Heart right ventricle (tissue), 16 donors: ENCODE results near the gene KCNJ11. TPM values are rescaled to one million over a fixed set of nuclear protein-coding genes. Genes with fewer than 3 reads are reported as not detected.

Experiments
- ATAC-seq, 8 donors: fragments of 200-7000 bp; cut with Tn5 transposase; one replicate each; pipeline ENCODE4 v1.9.1; 2020; ENCODE audit warnings: mild to moderate bottlenecking in 8 of 8, moderate library complexity in 8 of 8, moderate number of reproducible peaks in 1 of 8
- DNase-seq, 2 donors: peaks; one replicate each; pipeline ENCODE4 v3.0.0-alpha.2; 2020
- H3K27ac ChIP-seq, 10 donors: fragments of 200-600 bp; sonication (generic) in 2 of 10; one replicate each; pipeline versions ENCODE4 v1.5.0 to v1.8.0; 2020 to 2022; ENCODE audit warnings: mild to moderate bottlenecking in 3 of 10
- H3K27me3 ChIP-seq, 7 donors: fragments of 200-600 bp; one replicate each; pipeline ENCODE4 v1.8.0; 2021 to 2022; ENCODE audit warnings: mild to moderate bottlenecking in 2 of 7
- H3K36me3 ChIP-seq, 9 donors: fragments of 200-600 bp; sonication (generic) in 1 of 9; one replicate each; pipeline versions ENCODE4 v1.5.0 to v1.8.0; 2020 to 2022; ENCODE audit warnings: mild to moderate bottlenecking in 2 of 9
- H3K4me1 ChIP-seq, 9 donors: fragments of 200-600 bp; sonication (generic) in 1 of 9; one replicate each; pipeline versions ENCODE4 v1.5.0 to v1.8.0; 2020 to 2022; ENCODE audit warnings: mild to moderate bottlenecking in 4 of 9
- H3K4me3 ChIP-seq, 10 donors: fragments of 200-600 bp; sonication (generic) in 2 of 10; one replicate each; pipeline versions ENCODE4 v1.5.0 to v1.8.0; 2020 to 2022; ENCODE audit warnings: mild to moderate bottlenecking in 7 of 10, moderate library complexity in 2 of 10
- H3K9me3 ChIP-seq, 11 donors: fragments of 200-600 bp in 10 of 11; sonication (generic) in 2 of 11; one replicate each; pipeline versions ENCODE4 v1.5.0 to v1.8.0; 2013 to 2022; ENCODE audit warnings: mild to moderate bottlenecking in 2 of 11, control low read depth in 1 of 11, moderate library complexity in 1 of 11
- CTCF ChIP-seq, 9 donors: fragments of 200-600 bp; sonication (generic) in 2 of 9; IDR thresholded peaks; one replicate each; pipeline versions ENCODE4 v1.5.0 to v1.8.0; 2021 to 2022; ENCODE audit warnings: antibody characterized with exemption in 9 of 9, mild to moderate bottlenecking in 5 of 9, moderate library complexity in 1 of 9
- WGBS, 2 donors: extraction: QIAGEN DNeasy Blood & Tissue Kit; methylation state at CpG; one replicate each; pipeline ENCODE4 v1.1.7; 2013; ENCODE audit warnings: inconsistent platforms in 1 of 2; 5-methylcytosine and 5-hydroxymethylcytosine counted together
- intact Hi-C, 10 donors: fragments of 100-400 bp; cut with DNase I; formaldehyde crosslinking; loops; one replicate each; pipeline versions ENCODE4 v1.11.1 to v1.14.2; 2022
- polyA plus RNA-seq, 2 donors: library from polyadenylated mRNA; stranded (reverse); fragments of 200-250 nt; gene quantifications; one replicate each; pipeline ENCODE4 v1.2.3, GENCODE V29; 2013
- total RNA-seq, 10 donors: library from RNA; stranded (reverse); fragmentation: NEBNext Ultra II Directional in 3 of 10; extraction: Animal tissue kit (Norgen Biotek cat#: 25700) in 3 of 10; gene quantifications; one replicate each; pipeline versions ENCODE4 v1.2.1 to v1.2.4, GENCODE V29; 2021 to 2023
- donor health status: Arrhythmogenic right ventricular cardiomyopathy.
- donor health status: ischemic (EF 13 %, LVEDD 7.1; RV severe dilation, severe dysfunction).
- donor health status: healthy with polysubstance abuse.
- donor health status: DM: no; HTN: yes; CAD: no.
- donor health status: DM: no; HTN: no; CAD: no.
- donor health status: ischemic (EF 25% LVEDD 6.9; RV normal size, moderate dysfunction).
- donor health status: ischemic (EF 25% LVEDD 5.7; RV mildly dilated, moderate dysfunction).
- donor health status: healthy.
- donor health status: DM: yes; HTN: yes; CAD: no.
- donor health status: Ischemic cardiomyopathy.
- donor health status: ischemic (EF 35%, LVEDD 5.7; RV mildly dilated, moderate dysfunction).
- donor health status: nonischemic (EF 11% LVEDD 7.7; RV severe dilation, severe dysfunction).
- donor health status: DM: yes; HTN: yes; CAD: no.
- donor health status: PGD.
- donor health status: ischemic (EF 29% LVEDD 5.4; RV normal size, mild dysfunction).
- donor health status: nonischemic (EF 23%, LVEDD 6.1; RV moderate dilation, normal function).

The KCNJ11 gene
- total and polyA plus RNA-seq, 12 donors, result 8.9 to 27.0 (median 13.9) TPM

- H3K27ac ChIP-seq, result peak overlapping the region; percentile 50 to 87 (median 75)
- H3K4me3 ChIP-seq, result no peak overlapping the region
- 29 to 33% methylated on average over 15 of the region's 15 CpGs for WGBS, 2 donors
- H3K27me3 ChIP-seq, result no peaks in the 10 kb centered on the region
- H3K36me3 ChIP-seq, result no peaks in the 10 kb centered on the region
- H3K9me3 ChIP-seq, result no peaks in the 10 kb centered on the region
- ATAC-seq (peak; percentile 77 to 98 (median 94)), DNase-seq (peak; percentile 71 to 74)
- peak in 6 of 9 donors; percentile 23 to 47 (median 36) for TF ChIP-seq CTCF (IDR thresholded peaks at IDR 0.05)
- peaks cover 5 to 26% (median 20%) of the 10 kb centered on the region in 9 donors for H3K4me1 ChIP-seq
- intact Hi-C loops, result no loop called here
Observed at GRCh38 chr11:17405232-17406005, 17.0 kb upstream of the KCNJ11 start.

DNA sequence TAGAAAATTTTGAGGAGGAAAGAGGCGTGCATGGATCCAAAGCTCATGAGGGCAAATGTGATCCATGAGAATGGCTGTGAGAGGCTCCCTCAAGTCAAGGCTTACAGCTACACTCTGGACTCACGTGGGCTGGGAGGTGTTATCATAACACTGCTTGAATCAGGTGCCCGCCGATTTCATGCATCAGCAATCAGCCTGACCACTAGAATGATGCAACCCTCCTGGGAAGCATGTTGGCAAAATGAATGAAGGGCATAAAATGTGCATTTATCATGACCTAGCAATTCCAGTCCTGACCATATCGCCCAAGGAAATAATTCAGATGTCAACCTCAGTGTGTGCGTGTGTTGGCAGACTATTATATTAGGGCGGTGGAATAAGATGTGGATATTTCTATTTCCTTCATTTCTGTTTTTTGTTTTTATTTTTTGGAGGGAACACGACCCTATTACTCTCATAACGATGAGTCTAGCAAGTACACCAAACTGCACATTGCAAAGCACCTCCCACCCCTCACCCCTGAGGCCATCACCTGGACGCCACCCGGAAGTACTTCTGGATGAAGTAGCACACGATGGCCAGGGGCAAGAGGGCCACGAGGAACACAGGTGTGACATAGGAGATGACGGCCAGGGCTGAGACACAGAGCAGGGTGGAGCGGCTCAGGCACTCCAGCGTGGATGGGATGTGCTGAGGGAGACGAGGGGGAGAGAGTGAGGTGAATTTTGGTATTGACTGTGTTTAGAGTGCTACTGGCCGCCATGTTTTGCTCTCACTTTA is 15.7 kb upstream of the KCNJ11 start:
- 84 to 89% methylated on average over 18 of the region's 18 CpGs for WGBS, 2 donors
- DNase-seq, result no peak
- no peak for TF ChIP-seq CTCF (IDR thresholded peaks at IDR 0.05)
- H3K27me3 ChIP-seq, result no peaks in the 10 kb centered on the region
- no peak overlapping the region for H3K27ac ChIP-seq
- H3K4me3 ChIP-seq, result no peak overlapping the region
- peaks cover 5 to 24% (median 19%) of the 10 kb centered on the region in 9 donors for H3K4me1 ChIP-seq
- no peaks in the 10 kb centered on the region for H3K9me3 ChIP-seq
- ATAC-seq, result no peak
- intact Hi-C loops, result loop anchor here in 1 of 10 donors (5.0 kb wide), 1 partner anchor 93 kb away; no protein-coding TSS in a partner anchor
- H3K36me3 ChIP-seq, result no peaks in the 10 kb centered on the region

DNA sequence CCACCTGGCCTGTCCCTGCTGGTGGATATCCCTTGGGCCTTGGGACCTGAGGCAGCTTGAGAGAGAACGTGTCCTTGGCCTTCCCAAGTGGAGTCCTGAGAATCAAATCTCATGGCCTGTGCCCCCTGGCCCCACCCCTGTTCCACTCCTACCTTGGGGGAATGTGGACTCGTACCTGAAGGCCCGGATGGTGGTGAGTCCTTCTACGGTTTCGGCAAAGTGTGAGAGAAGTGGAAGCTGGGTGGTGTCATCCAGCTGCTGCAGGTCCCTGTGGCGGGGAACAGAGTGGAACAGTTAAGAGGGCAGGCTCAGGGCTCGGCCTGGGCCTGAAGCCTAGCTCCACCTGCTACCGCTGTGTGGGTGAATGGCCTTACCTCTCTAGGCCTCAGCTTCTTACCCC is 14.0 kb upstream of the KCNJ11 start:
- no peak for TF ChIP-seq CTCF (IDR thresholded peaks at IDR 0.05)
- no peak for DNase-seq
- Histone ChIP-seq H3K4me3 (no peak overlapping the region), H3K36me3 (no peaks in the 10 kb centered on the region), H3K4me1 (peaks cover 5 to 24% (median 19%) of the 10 kb centered on the region in 9 donors), H3K27ac (no peak overlapping the region), H3K9me3 (no peaks in the 10 kb centered on the region), H3K27me3 (no peaks in the 10 kb centered on the region)
- ATAC-seq, result no peak
- WGBS, 2 donors, result 95 to 96% methylated on average over 8 of the region's 8 CpGs
- intact Hi-C loops, result loop anchor here in 1 of 10 donors (5.0 kb wide), 1 partner anchor 95 kb away; no protein-coding TSS in a partner anchor

DNA sequence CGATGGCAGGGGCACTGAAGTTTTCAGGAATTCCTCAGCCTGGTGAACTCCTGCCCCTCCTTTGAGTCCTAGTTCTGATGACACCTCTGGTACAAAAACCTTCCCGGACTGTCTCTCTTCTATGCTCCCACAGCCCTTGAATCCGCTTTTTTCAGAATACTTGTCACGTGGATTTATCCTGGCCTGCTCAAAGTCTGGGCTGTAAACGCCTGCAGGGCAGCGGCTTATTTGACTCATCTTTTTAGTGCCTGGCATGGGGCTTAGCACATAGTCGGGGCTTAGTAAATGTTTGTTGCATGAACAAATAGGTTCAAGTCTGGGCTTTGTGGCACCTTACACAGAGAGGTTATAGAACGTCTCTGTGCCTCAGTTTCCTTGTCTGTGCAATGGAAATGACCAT is 13.4 kb upstream of the KCNJ11 start:
- H3K36me3 ChIP-seq, result no peaks in the 10 kb centered on the region
- H3K27ac ChIP-seq, result no peak overlapping the region
- H3K4me3 ChIP-seq, result no peak overlapping the region
- intact Hi-C loops, result loop anchor here in 1 of 10 donors (5.0 kb wide), 1 partner anchor 95 kb away; no protein-coding TSS in a partner anchor
- peaks cover 5 to 24% (median 19%) of the 10 kb centered on the region in 9 donors for H3K4me1 ChIP-seq
- no peaks in the 10 kb centered on the region for H3K27me3 ChIP-seq
- WGBS, 2 donors, result 90 to 94% methylated on average over 8 of the region's 8 CpGs
- DNase-seq, result no peak
- TF ChIP-seq CTCF (IDR thresholded peaks at IDR 0.05), result no peak
- ATAC-seq, result no peak
- H3K9me3 ChIP-seq, result no peaks in the 10 kb centered on the region
